ENCODE results near the gene CRKL.

CRKL gene

DNA sequence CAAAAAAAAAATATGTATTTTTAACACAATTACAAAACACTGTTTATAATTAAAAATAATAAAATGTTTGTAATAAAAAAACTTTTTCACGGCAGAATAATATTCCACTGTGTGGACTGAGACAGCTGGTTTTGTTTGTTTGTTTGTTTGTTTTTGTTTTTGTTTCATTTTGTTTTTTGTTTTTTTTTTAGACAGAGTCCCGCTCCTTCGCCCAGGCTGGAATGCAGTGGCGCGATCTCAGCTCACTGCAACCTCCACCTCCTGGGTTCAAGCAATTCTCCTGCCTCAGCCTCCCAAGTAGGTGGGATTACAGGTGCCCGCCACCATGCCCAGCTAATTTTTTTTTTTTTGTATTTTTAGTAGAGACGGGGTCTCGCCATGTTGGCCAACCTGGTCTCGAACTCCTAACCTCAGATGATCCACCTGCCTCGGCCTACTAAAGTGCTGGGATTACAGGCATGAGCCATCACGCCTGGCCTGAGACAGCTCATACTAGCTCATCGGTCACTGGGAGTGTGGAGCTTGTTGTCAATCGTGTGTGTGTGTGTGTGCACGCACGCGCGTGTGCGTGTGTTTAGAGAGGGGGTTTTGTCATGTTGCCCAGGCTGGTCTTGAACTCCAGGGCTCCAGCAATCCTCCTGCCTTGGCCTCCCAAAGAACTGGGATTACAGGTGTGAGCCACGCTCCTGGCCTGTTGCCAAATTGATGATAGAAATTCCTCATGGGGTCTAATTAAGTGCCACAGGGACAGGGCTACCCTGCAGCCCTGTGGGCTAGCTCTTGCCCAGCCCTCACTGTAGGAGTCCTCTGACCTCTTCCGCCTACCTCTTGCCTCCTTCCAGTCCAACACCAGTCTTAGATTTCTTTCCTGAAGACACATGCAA, 42.6 kb downstream of the CRKL start:
- TF ChIP-seq, protein P1, sequence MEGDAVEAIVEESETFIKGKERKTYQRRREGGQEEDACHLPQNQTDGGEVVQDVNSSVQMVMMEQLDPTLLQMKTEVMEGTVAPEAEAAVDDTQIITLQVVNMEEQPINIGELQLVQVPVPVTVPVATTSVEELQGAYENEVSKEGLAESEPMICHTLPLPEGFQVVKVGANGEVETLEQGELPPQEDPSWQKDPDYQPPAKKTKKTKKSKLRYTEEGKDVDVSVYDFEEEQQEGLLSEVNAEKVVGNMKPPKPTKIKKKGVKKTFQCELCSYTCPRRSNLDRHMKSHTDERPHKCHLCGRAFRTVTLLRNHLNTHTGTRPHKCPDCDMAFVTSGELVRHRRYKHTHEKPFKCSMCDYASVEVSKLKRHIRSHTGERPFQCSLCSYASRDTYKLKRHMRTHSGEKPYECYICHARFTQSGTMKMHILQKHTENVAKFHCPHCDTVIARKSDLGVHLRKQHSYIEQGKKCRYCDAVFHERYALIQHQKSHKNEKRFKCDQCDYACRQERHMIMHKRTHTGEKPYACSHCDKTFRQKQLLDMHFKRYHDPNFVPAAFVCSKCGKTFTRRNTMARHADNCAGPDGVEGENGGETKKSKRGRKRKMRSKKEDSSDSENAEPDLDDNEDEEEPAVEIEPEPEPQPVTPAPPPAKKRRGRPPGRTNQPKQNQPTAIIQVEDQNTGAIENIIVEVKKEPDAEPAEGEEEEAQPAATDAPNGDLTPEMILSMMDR (IDR thresholded peaks at IDR 0.05; ENCODE audit: low read depth, low read length) = no peak
- DNase-seq (ENCODE audit: extremely low read depth, low read depth) = no peak

- TF ChIP-seq, protein P1 (IDR thresholded peaks at IDR 0.05; ENCODE audit: low read depth, low read length) = no peak
- no peak for DNase-seq (ENCODE audit: extremely low read depth, low read depth)
These were observed 43.4 kb downstream of the CRKL start for GRCh38 chr22:20960609-20961008.

- TF ChIP-seq, protein P1 (IDR thresholded peaks at IDR 0.05; ENCODE audit: low read depth, low read length) = no peak
- DNase-seq (ENCODE audit: extremely low read depth, low read depth) = no peak
These were observed 45.3 kb downstream of the CRKL start for GRCh38 chr22:20962491-20962945.

GRCh38 chr22:20963201-20964052, 46.2 kb downstream of the CRKL start:
- TF ChIP-seq, protein P1 (IDR thresholded peaks at IDR 0.05; ENCODE audit: low read depth, low read length) = no peak
- no peak for DNase-seq (ENCODE audit: extremely low read depth, low read depth)

DNA sequence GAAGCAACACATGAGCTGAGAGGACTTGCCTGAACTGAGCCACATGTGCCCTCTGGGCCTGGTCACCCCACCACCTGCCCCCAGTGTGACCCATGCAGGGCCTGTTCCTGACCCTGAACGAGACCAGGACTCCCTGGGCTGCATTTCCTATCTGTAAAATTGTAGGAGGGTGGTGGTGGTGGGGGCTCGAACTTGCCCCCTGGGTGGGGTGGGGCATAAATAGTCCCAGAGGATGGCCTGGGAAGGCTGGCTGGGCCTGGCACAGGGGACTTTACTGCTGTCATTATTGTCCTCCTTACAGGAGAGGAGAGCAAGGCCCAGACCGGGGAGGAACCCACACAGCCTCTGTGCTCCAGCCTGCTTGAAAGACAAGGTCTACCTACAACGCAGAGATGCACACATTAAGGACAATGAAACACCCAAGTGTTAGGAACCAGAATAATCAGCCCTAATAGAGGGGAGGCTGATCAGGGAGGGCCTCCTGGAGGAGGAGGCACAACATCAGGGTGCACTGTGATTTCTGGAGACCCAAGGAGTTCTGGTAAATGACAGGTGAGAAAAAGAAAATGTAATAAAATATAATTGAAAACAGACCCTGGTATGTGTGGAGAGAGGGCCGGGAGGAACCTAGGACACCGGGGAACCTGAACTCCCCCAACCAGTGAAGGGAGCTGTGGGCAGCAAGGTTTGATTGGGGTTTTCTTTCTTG, 47.0 kb downstream of the CRKL start:
- TF ChIP-seq, protein P1 (IDR thresholded peaks at IDR 0.05; ENCODE audit: low read depth, low read length) = no peak
- no peak for DNase-seq (ENCODE audit: extremely low read depth, low read depth)

- TF ChIP-seq, protein P1 (IDR thresholded peaks at IDR 0.05; ENCODE audit: low read depth, low read length) = no peak
- no peak for DNase-seq (ENCODE audit: extremely low read depth, low read depth)
These were observed 47.5 kb downstream of the CRKL start for GRCh38 chr22:20964799-20965103.

Measured in AG09319 (cell line).